Activated T-cell treated with anti-CD3 and anti-CD28 coated beads, Interleukin-2, amount 50 U/mL, for 24 hours (primary cell): ENCODE results near the gene RAB32.

Experiments used
- DNase-seq: peaks from one replicate; pipeline ENCODE4 v3.0.0-alpha.2; 2020
- H3K27ac Mint-ChIP-seq: 2 replicates; pipeline ENCODE4 v1.8.0; 2020; ENCODE audit warnings: mild to moderate bottlenecking, mixed read lengths
- H3K27me3 Mint-ChIP-seq: 2 replicates; pipeline ENCODE4 v1.8.0; 2020; ENCODE audit warnings: mixed read lengths
- H3K36me3 Mint-ChIP-seq: 2 replicates; pipeline ENCODE4 v1.8.0; 2020; ENCODE audit warnings: low read depth, mixed read lengths
- H3K4me1 Mint-ChIP-seq: 2 replicates; pipeline ENCODE4 v1.8.0; 2020; ENCODE audit warnings: low read depth, mixed read lengths
- H3K4me3 Mint-ChIP-seq: 2 replicates; pipeline ENCODE4 v1.8.0; 2020; ENCODE audit warnings: mild to moderate bottlenecking, moderate library complexity, mixed read lengths
- H3K9me3 Mint-ChIP-seq: 2 replicates; pipeline ENCODE4 v1.8.0; 2020; ENCODE audit warnings: mixed read lengths

RAB32 gene

GRCh38 chr6:146598772-146599405 is 55.3 kb downstream of the RAB32 start, which contains the start of gene ADGB:
TSS of gene ADGB (plus strand) at chr6:146598972. CDS start at chr6:146599041, 69 bp downstream.
- Mint-ChIP-seq H3K4me1 (peaks cover 8% of the 10 kb centered on the region), H3K36me3 (no peaks in the 10 kb centered on the region), H3K4me3 (peak within 1 kb of the TSS; percentile 54), H3K27ac (no peak within 1 kb of the TSS), H3K27me3 (peaks cover 24% of the 10 kb centered on the region), H3K9me3 (no peaks in the 10 kb centered on the region)
- no peak for DNase-seq

GRCh38 chr6:146601352-146601751 is 57.7 kb downstream of the RAB32 start:
- H3K36me3 Mint-ChIP-seq: no peaks in the 10 kb centered on the region
- no peak overlapping the region for H3K4me3 Mint-ChIP-seq
- H3K27me3 Mint-ChIP-seq: peaks cover 22% of the 10 kb centered on the region
- H3K4me1 Mint-ChIP-seq: peaks cover 8% of the 10 kb centered on the region
- no peaks in the 10 kb centered on the region for H3K9me3 Mint-ChIP-seq
- no peak for DNase-seq
- no peak overlapping the region for H3K27ac Mint-ChIP-seq

- Mint-ChIP-seq H3K4me3 (no peak overlapping the region), H3K36me3 (no peaks in the 10 kb centered on the region), H3K4me1 (peaks cover 8% of the 10 kb centered on the region), H3K9me3 (no peaks in the 10 kb centered on the region), H3K27ac (no peak overlapping the region), H3K27me3 (peaks cover 22% of the 10 kb centered on the region)
- DNase-seq: no peak
These were observed 58.9 kb downstream of the RAB32 start for GRCh38 chr6:146602526-146602925.
